Left lung (tissue), 10 donors: ENCODE data around the gene GRIK3. TPM values are rescaled to one million over a fixed set of nuclear protein-coding genes. Genes with fewer than 3 reads are reported as not detected.

Experiments used
- ATAC-seq: fragments of 200-7000 bp; cut with Tn5 transposase; one replicate; pipeline ENCODE4 v1.9.1; 2020; ENCODE audit warnings: moderate library complexity
- DNase-seq, 4 donors: peaks; one replicate each; pipeline ENCODE4 v3.0.0-alpha.2; 2013 to 2020
- H3K27ac ChIP-seq, 2 donors: fragments of 200-600 bp; sonication (generic) in 1 of 2; one replicate each; pipeline versions ENCODE4 v1.5.0 to v1.8.0; 2020 to 2021
- H3K27me3 ChIP-seq, 2 donors: fragments of 200-600 bp; sonication (generic) in 1 of 2; one replicate each; pipeline versions ENCODE4 v1.5.0 to v1.8.0; 2020 to 2021
- H3K36me3 ChIP-seq, 2 donors: fragments of 200-600 bp; sonication (generic) in 1 of 2; one replicate each; pipeline versions ENCODE4 v1.5.0 to v1.8.0; 2020 to 2021
- H3K4me1 ChIP-seq, 2 donors: fragments of 200-600 bp; one replicate each; pipeline ENCODE4 v1.8.0; 2021
- H3K4me3 ChIP-seq, 2 donors: fragments of 200-600 bp; sonication (generic) in 1 of 2; one replicate each; pipeline versions ENCODE4 v1.5.0 to v1.8.0; 2020 to 2021; ENCODE audit warnings: mild to moderate bottlenecking in 1 of 2
- H3K9me3 ChIP-seq, 2 donors: fragments of 200-600 bp; sonication (generic) in 1 of 2; one replicate each; pipeline versions ENCODE4 v1.5.0 to v1.8.0; 2020 to 2021
- CTCF ChIP-seq, 2 donors: fragments of 200-600 bp; sonication (generic) in 1 of 2; IDR thresholded peaks; one replicate each; pipeline versions ENCODE4 v1.5.0 to v1.8.0; 2021; ENCODE audit warnings: antibody characterized with exemption in 2 of 2
- intact Hi-C, 2 donors: fragments of 100-400 bp; cut with DNase I; formaldehyde crosslinking; loops; one replicate each; pipeline versions ENCODE4 v1.11.2 to v1.14.2; 2022
- polyA plus RNA-seq, 6 donors: library from polyadenylated mRNA; unstranded; fragments of 120-200 nt; gene quantifications; one replicate each; pipeline ENCODE4 v1.2.1, GENCODE V29; 2013; ENCODE audit not compliant: insufficient read length in 6 of 6
- total RNA-seq, 2 donors: library from RNA; stranded (reverse); fragmentation: NEBNext Ultra II Directional; extraction: Animal tissue kit (Norgen Biotek cat#: 25700); gene quantifications; one replicate each; pipeline ENCODE4 v1.2.1, GENCODE V29; 2021
- donor health status: DM: no; HTN: yes; CAD: no.
- donor health status: DM: no; HTN: no; CAD: no.

The GRIK3 gene
- total and polyA plus RNA-seq, 8 donors, result 0.18 to 1.2 (median 0.48) TPM; not detected in 1

- intact Hi-C loops, result no loop called here
- Histone ChIP-seq H3K36me3 (no peaks in the 10 kb centered on the region), H3K9me3 (no peaks in the 10 kb centered on the region), H3K27me3 (peaks cover 0 to 16% of the 10 kb centered on the region in 2 donors), H3K4me1 (no peaks in the 10 kb centered on the region), H3K4me3 (no peak overlapping the region), H3K27ac (no peak overlapping the region)
- DNase-seq (no peak), ATAC-seq (no peak)
- TF ChIP-seq CTCF (IDR thresholded peaks at IDR 0.05), result no peak
Observed at GRCh38 chr1:36752431-36752830, 281.9 kb downstream of the GRIK3 start.

- ATAC-seq, result no peak
- DNase-seq, result no peak
- H3K36me3 ChIP-seq, result no peaks in the 10 kb centered on the region
- intact Hi-C loops, result no loop called here
- H3K27ac ChIP-seq, result no peak overlapping the region
- no peak overlapping the region for H3K4me3 ChIP-seq
- H3K27me3 ChIP-seq, result peaks cover 0 to 25% of the 10 kb centered on the region in 2 donors
- no peaks in the 10 kb centered on the region for H3K9me3 ChIP-seq
- no peaks in the 10 kb centered on the region for H3K4me1 ChIP-seq
- TF ChIP-seq CTCF (IDR thresholded peaks at IDR 0.05), result no peak
Observed at GRCh38 chr1:36751525-36751924, 282.8 kb downstream of the GRIK3 start.

- Histone ChIP-seq H3K27ac (no peak overlapping the region), H3K27me3 (peaks cover 0 to 37% of the 10 kb centered on the region in 2 donors), H3K4me3 (no peak overlapping the region), H3K9me3 (no peaks in the 10 kb centered on the region), H3K4me1 (no peaks in the 10 kb centered on the region), H3K36me3 (no peaks in the 10 kb centered on the region)
- intact Hi-C loops, result no loop called here
- no peak for TF ChIP-seq CTCF (IDR thresholded peaks at IDR 0.05)
- DNase-seq, result no peak
- no peak for ATAC-seq
Observed at GRCh38 chr1:36748466-36748865, 285.8 kb downstream of the GRIK3 start.
